Measurements from ENCODE around the gene TMPRSS7. TPM values are rescaled to one million over a fixed set of nuclear protein-coding genes. Genes with fewer than 3 reads are reported as not detected.

The TMPRSS7 gene
- polyA plus RNA-seq, 1 of the 3 experiments (the other 2 are of a cell fraction) = 0.02 TPM

GRCh38 chr3:112121577-112122547 lies 87.3 kb downstream of the TMPRSS7 start:
- no peak overlapping the region for H2AFZ ChIP-seq (ENCODE audit: low read depth)
- no peaks in the 10 kb centered on the region for H3K27me3 ChIP-seq (ENCODE audit: insufficient read depth)
- H3K4me1 ChIP-seq (ENCODE audit: control insufficient read depth in 1 of 2, insufficient read depth in 2 of 2, low read depth in 1 of 2, low read length in 1 of 2) = no peaks in the 10 kb centered on the region
- H3K4me2 ChIP-seq = no peak overlapping the region
- no peak overlapping the region for H3K4me3 ChIP-seq (ENCODE audit: low read depth in 2 of 2, low read length in 1 of 2)
- no peaks in the 10 kb centered on the region for H3F3A ChIP-seq (replicated peaks; ENCODE audit: insufficient read depth)
- H3K9ac ChIP-seq = no peak overlapping the region
- peaks cover 0 to 5% of the 10 kb centered on the region in 2 experiments for H3K36me3 ChIP-seq (replicated peaks in 1 of 2; ENCODE audit: control insufficient read depth in 1 of 2, insufficient read depth in 2 of 2, low read length in 1 of 2)
- H3K27ac ChIP-seq (ENCODE audit: low read depth in 2 of 2, low read length in 1 of 2) = no peak overlapping the region
- H4K20me1 ChIP-seq (ENCODE audit: insufficient read depth) = no peaks in the 10 kb centered on the region
- 89% methylated on average over 2 of the region's 2 CpGs for WGBS (ENCODE audit: low lambda C conversion rate)
- TF ChIP-seq NRF1 (IDR thresholded peaks at IDR 0.05; ENCODE audit: low read depth, low read length) = no peak
- TF ChIP-seq GATA2 (CRISPR knock-in tag; IDR thresholded peaks at IDR 0.05) = peak; percentile 50; the same call in 1 of the 2 replicates
- TF ChIP-seq JUND (IDR thresholded peaks at IDR 0.05) = no peak
- no peak for DNase-seq
- no peaks in the 10 kb centered on the region for H3K9me3 ChIP-seq
- POLR2A ChIA-PET = no interaction called here
- CTCF ChIA-PET = interaction anchor here (2.1 kb wide), 1 partner anchor 10 kb away, joined by 9 read pairs; no protein-coding TSS in a partner anchor
- no peaks in the 10 kb centered on the region for H3K79me2 ChIP-seq (ENCODE audit: insufficient read depth)
- H3K9me2 ChIP-seq = no peaks in the 10 kb centered on the region

- no peaks in the 10 kb centered on the region for H3K9me2 ChIP-seq
- H3K36me3 ChIP-seq (replicated peaks in 1 of 2; ENCODE audit: control insufficient read depth in 1 of 2, insufficient read depth in 2 of 2, low read length in 1 of 2) = peaks cover 0 to 6% of the 10 kb centered on the region in 2 experiments
- DNase-seq = no peak
- H3K9me3 ChIP-seq = no peaks in the 10 kb centered on the region
- POLR2A ChIA-PET = no interaction called here
- H3K79me2 ChIP-seq (ENCODE audit: insufficient read depth) = no peaks in the 10 kb centered on the region
- TF ChIP-seq ELF1 (IDR thresholded peaks at IDR 0.05) (no peak), MEF2A (IDR thresholded peaks at IDR 0.05; ENCODE audit: borderline replicate concordance, low read depth) (no peak), SMC3 (IDR thresholded peaks at IDR 0.05; ENCODE audit: low read depth, low read length) (no peak), RXRA (IDR thresholded peaks at IDR 0.05; ENCODE audit: borderline replicate concordance, low read depth) (no peak)
- H4K20me1 ChIP-seq (ENCODE audit: insufficient read depth) = no peaks in the 10 kb centered on the region
- H3K4me3 ChIP-seq (ENCODE audit: low read depth in 2 of 2, low read length in 1 of 2) = no peak overlapping the region
- no peak overlapping the region for H3K9ac ChIP-seq
- H2AFZ ChIP-seq (ENCODE audit: low read depth) = no peak overlapping the region
- H3K4me1 ChIP-seq (ENCODE audit: control insufficient read depth in 1 of 2, insufficient read depth in 2 of 2, low read depth in 1 of 2, low read length in 1 of 2) = no peaks in the 10 kb centered on the region
- no peaks in the 10 kb centered on the region for H3F3A ChIP-seq (replicated peaks; ENCODE audit: insufficient read depth)
- no peak overlapping the region for H3K4me2 ChIP-seq
- CTCF ChIA-PET = interaction anchor here (4.7 kb wide), 1 partner anchor 12 kb away, joined by 29 read pairs; no protein-coding TSS in a partner anchor
- H3K27me3 ChIP-seq (ENCODE audit: insufficient read depth) = no peaks in the 10 kb centered on the region
- H3K27ac ChIP-seq (ENCODE audit: low read depth in 2 of 2, low read length in 1 of 2) = no peak overlapping the region
Observed at GRCh38 chr3:112122870-112123269, 88.3 kb downstream of the TMPRSS7 start.

GRCh38 chr3:112123548-112123947 lies 89.0 kb downstream of the TMPRSS7 start:
- H3K4me2 ChIP-seq = no peak overlapping the region
- no peak overlapping the region for H3K4me3 ChIP-seq (ENCODE audit: low read depth in 2 of 2, low read length in 1 of 2)
- POLR2A ChIA-PET = no interaction called here
- TF ChIP-seq RAD21 (IDR thresholded peaks at IDR 0.05; ENCODE audit: low read length) (no peak), RCOR1 (IDR thresholded peaks at IDR 0.05; ENCODE audit: low read length) (no peak), IRF3 (IDR thresholded peaks at IDR 0.05; ENCODE audit: low read depth, low read length) (no peak), NRF1 (IDR thresholded peaks at IDR 0.05; ENCODE audit: low read depth, low read length) (no peak), SIN3A (IDR thresholded peaks at IDR 0.05; ENCODE audit: borderline replicate concordance, low read depth, low read length) (no peak)
- no peaks in the 10 kb centered on the region for H3K27me3 ChIP-seq (ENCODE audit: insufficient read depth)
- WGBS (ENCODE audit: low lambda C conversion rate) = 70% methylated on average over 2 of the region's 2 CpGs
- H4K20me1 ChIP-seq (ENCODE audit: insufficient read depth) = no peaks in the 10 kb centered on the region
- no peak overlapping the region for H3K27ac ChIP-seq (ENCODE audit: low read depth in 2 of 2, low read length in 1 of 2)
- peaks cover 0 to 9% of the 10 kb centered on the region in 2 experiments for H3K36me3 ChIP-seq (replicated peaks in 1 of 2; ENCODE audit: control insufficient read depth in 1 of 2, insufficient read depth in 2 of 2, low read length in 1 of 2)
- H3K9me2 ChIP-seq = no peaks in the 10 kb centered on the region
- no peaks in the 10 kb centered on the region for H3K79me2 ChIP-seq (ENCODE audit: insufficient read depth)
- CTCF ChIA-PET = interaction anchor here (1.6 to 4.7 kb wide), 2 partner anchors 13 to 16 kb away, joined by 5 to 29 read pairs; no protein-coding TSS in a partner anchor
- no peak overlapping the region for H3K9ac ChIP-seq
- H2AFZ ChIP-seq (ENCODE audit: low read depth) = no peak overlapping the region
- H3K9me3 ChIP-seq = no peaks in the 10 kb centered on the region
- no peak for DNase-seq
- H3F3A ChIP-seq (replicated peaks; ENCODE audit: insufficient read depth) = no peaks in the 10 kb centered on the region
- no peaks in the 10 kb centered on the region for H3K4me1 ChIP-seq (ENCODE audit: control insufficient read depth in 1 of 2, insufficient read depth in 2 of 2, low read depth in 1 of 2, low read length in 1 of 2)

All from SK-N-SH (cell line).